A673 (cell line): Measurements from ENCODE around the gene TELO2.

Experiments used
- CTCF ChIP-seq: fragments of 300-800, 200-600 bp; sonication (generic); conservative IDR thresholded peaks from 2 replicates; pipeline ENCODE4 v1.5.1; 2017; ENCODE audit warnings: low read depth, mild to moderate bottlenecking, antibody characterized with exemption, low read length, moderate library complexity, mixed read lengths
- EZH2 ChIP-seq: fragments of 200-600 bp; sonication (generic); IDR thresholded peaks from 2 replicates; pipeline ENCODE4 v1.6.1; 2017; ENCODE audit warnings: borderline replicate concordance, low read depth, mild to moderate bottlenecking, mixed read lengths, antibody characterized with exemption, low read length; ENCODE audit not compliant: poor library complexity, severe bottlenecking

- TF ChIP-seq CTCF (no peak), EZH2 (no peak)
These were observed 49.4 kb downstream of the TELO2 start for GRCh38 chr16:1542533-1542932.
